Stimulated activated CD4-positive, alpha-beta T cell treated with anti-CD3 and anti-CD28 coated beads, Interleukin-2, amount 100 ng/mL, for 24 hours (primary cell): Measurements from ENCODE around the gene FHOD1.

Experiments used
- DNase-seq, 2 donors: peaks; one replicate each; pipeline ENCODE4 v3.0.0-alpha.2; 2020

The FHOD1 gene

DNA sequence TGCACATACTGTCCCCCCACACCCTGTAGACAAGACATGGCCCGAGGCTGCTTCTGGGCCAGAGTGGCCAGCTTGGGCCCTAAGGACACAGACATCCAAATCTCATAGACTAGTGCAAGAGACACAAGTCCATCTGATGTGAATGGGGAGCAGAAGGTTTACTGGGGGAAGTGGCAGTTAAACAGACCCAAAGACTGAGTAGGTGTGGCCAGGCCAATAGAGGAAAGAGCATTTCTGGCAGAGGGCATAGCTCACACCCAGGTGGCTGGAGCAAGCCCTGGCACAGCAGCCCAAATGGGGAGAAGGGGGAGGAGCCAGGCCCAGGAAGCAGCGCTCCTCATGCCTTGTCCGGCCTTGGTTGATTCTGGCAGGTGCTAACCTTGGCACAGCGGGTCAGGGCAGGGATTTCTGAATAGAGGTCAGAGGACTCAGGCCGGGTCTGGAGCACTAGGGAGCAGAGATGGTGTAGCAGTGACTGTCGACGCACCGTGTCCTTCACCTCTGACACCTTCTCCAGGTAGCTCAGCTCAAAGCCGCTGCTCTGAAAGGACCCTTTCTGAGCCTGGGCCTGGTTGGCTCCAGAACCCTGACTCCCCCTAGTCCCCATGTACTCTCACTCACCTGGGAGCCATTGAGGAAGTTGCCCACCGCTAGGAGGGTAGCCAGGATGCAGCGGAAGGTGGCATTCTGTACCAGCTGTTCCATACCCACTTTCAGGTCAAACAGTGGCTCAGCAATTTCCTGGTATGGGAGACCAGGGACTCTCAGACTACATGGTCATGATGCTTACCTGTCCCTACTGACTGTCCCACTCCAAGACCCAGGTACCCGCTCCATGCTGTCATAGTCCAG is 16.2 kb downstream of the FHOD1 start:
- DNase-seq: no peak

DNA sequence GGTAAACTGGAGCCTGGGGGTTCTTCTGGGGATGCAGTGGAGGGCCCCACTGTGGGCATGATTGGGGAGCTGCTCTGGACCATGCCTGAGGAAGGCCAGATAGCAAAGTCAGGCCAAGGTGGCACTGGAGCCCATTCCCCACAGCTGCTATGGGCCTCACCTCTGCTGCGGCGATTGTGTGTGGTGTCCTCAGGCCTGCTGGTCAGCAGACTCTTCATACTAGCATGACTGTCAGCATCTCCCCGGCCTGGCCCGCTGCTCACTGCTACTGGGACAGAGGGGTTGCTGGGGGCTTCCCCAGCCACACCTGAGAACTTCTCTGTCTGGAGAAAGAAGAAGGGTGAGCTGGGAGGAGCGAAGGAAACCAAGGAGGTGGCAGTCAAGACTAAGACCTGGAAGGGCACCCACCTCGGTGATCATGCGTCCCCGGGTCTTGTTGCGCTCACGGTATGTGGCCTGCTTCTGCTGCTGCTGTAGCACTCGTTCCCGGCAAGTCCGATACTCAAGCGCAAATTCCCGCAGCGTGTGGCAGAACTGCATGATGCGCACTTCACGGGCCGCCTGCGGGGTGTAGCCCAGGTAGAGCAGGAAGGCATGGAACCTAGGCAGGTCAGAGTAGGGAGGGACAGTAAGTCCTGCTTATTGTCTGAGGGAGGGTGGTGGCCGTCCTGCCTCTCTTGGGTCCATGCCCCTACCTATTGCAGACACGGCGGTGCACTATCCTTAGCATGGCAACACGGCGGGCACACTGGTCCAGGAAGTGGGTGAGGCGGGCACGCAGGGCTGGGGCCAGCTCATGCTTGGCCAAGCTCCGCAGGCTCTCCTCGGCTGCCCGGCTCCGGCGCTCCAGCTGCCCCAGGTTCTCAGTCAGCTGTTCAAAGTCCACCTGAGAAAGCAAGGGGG is 17.1 kb downstream of the FHOD1 start:
- no peak for DNase-seq

DNA sequence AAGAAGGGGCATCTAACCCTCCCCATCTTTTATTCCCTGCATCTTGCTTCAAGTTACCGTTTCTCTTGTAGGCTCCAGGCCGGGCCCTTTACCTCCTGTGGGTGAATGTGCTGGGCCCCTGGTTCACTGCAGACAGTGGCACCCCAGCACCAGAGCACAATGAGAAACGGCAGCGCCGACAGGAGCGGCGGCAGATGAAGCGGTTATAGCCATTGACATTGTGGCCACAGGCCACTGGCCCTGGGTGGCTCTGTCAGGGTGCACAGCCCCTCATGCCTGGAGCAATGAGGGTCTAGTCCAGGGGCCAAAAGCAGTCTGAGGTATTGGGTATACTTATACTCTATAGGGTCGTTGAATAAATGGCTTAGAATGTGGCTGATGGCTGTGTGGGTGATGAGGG is 18.4 kb downstream of the FHOD1 start:
- DNase-seq: no peak

DNA sequence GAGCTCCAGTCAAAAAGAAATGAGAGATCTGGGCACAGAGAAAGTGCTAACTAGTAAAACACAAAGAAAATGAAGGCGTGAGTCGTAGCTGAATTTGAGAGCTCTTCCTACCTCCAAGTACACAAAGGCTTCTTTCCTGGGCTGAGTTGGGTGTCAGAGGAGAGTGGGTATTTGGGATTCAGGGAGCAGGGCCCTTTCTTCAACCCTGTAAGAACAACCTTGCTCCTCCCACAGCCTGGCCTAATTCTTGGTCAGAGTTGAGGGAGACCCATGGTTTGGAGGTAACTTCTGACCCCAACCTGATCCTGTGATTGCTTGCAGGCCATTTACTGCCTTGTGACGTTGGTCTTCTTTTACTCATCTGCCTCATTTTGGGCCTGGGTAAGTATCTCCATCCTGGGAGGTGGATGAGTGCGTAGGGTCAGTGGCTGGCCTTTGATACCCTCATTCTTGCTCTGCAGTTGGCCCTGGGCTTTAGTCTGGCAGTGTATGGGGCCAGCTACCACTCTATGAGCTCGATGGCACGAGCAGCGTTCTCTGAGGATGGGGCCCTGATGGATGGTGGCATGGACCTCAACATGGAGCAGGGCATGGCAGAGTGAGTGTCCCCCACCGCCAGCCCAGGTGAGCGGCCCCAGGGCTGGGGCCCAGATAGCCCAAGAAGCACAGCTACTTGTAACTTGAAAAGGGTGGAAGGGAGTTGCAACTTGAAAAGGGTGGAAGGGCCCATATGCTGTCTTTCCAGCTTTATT is 19.1 kb downstream of the FHOD1 start:
- DNase-seq: no peak

DNA sequence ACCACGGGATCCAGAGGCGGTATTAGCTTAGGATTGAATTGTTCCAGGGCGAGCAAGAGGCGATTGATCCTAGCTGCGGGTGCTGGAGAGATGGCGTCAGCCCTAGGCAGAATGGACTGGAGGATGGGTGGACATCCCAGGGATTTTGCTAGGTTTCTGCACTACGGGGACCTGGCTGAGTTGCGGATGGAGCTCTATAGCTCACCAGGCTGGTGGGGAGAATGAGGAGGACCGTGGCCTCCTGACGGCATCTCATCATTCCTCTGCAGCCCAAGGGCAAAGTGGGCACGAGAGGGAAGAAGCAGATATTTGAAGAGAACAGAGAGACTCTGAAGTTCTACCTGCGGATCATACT is 19.7 kb downstream of the FHOD1 start:
- no peak for DNase-seq

DNA sequence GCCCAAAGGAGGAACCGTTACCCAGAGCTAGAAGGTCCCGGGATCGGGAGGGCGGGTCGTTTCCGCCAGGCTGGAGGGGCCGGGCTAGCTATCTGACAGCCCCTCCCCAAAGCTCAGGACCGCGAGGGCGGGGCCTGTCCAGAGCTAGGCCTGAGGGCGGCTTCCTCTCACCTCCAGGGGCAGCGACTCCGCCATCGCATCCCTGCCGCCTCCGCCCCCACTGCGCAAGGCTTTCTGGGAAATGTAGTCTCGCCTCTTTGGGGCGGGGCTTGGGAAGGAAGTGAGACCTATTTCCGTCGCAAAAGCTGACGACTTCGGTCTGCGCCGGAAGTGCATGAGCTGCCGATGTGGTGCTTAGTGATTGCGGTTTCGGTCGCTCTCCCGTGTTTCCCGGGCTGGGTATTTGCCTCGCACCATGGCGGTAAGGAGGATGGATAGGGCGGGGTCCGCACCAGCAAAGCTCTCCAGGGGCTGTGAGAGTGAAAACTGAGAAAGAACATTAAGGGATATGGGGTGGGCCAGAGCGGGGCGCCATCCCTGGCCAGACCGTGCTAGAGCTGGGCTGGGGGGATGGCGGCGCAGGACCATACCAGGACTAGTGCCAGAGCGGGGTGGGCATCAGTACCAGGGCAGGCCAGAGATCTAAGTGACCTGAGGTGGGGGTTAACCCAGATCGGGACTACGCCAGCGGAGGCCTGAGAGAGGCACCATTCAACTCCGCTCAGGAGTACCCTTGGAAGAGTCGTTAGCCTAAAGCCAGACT is 20.3 kb downstream of the FHOD1 start, which contains the start of gene TMEM208:
TSS of gene TMEM208 (plus strand) at position 327 of the 763 bp plus-strand sequence. CDS start at position 416, 89 bp downstream.
- peak; percentile 98 to 99 for DNase-seq

DNA sequence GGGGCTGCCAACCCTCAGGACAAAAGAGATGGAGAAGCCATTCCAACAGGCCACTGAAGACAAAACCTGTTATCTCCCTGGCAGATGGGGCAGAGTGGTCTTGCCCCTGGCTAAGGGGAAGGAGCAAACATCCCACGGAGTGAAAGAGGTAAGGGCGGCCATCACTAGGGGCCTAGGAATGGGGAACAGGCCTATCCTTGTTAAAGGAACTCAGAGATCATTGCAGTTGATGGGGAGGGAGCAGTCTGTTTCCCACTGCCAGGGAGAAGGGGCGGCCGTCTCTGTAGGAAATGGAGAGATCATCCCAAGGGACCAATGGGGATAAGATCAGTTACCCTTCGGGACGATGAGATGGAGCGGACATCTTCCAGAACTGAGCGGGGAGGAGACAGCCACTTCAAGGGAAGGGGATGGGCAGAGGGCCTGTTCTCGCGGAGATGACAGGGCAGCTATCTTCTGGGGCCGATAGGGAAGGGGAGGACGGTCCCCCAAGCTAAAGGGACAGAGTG is 20.9 kb downstream of the FHOD1 start:
- no peak for DNase-seq

DNA sequence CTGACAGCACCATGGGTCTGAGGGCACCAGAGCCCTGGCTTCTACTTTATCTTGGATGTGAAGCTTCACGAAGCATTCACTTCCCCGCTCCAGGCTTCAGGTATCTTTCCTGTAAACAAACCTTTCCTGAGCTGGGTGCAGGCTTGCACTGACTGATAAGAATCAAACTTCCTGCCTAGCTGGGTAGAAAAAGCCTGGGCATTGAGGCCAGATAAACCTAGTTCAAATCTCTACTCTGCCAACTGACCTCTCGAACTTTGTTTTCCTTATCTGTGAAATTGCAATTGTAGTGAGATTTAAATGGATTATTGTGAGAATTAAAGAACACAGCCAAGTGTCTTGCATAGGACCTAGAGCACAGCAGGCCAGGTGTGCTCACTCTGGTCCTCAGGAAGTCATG is 23.3 kb downstream of the FHOD1 start:
- no peak for DNase-seq

DNA sequence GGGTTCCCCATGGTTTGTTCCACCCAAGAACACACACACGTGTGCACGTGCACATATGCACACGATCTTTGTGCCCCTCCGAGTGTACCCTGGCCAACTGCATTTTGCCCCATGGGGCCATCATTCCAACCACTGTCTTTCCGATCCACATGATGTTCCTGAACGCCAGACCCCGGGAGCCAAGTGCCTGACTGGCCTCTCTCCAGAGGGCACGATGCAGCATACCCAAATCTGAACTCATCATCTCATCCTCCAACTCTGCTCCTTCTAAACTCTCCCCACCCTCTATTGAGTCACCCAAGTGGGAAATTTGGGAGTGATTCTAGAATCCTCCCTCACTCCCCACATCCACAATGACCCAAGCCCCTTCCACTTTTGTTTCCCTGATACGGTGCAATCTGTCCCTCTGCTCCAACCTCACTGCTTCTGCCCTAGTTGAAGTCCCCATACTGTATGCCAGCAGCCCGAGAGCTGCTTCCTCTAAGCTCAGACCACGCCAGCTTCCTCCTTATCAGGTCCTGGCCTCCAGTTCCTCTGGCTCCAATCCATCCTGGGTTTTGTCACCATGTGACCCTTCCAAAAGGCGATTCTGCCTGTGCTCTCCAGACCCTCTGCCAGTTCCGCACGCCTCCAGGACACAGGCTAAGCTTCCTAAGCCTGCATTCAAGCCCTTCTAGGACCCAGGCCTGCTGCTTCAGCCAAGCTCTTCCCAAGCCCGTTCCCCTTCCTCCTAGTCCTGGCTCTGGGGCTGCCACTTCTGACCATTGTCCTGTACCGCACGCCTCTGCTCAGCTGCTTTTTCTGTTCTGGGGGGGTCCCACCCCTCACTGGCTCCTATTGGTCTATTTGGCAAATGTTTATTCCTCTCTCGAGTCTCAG is 30.4 kb downstream of the FHOD1 start:
- no peak for DNase-seq

DNA sequence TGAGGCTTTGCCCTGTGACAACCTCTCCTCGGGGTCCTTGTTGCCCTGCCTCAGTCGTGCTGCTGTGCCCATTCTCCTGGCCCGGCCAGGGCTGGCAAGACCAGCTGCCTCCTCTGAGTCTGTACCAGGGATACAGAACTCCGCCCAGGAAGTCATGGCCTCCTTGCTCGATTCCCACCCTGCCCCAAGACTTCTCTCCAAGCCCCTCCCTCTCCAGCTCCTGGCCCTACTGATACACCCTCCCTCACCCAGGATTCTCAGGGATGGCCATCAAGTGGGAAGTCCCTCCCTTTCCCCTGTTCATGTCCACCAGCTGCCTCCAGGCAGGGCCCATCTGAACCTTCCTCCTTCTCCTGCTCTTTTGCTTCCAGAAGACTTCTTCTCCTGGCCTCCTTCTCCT is 31.6 kb downstream of the FHOD1 start:
- no peak for DNase-seq

DNA sequence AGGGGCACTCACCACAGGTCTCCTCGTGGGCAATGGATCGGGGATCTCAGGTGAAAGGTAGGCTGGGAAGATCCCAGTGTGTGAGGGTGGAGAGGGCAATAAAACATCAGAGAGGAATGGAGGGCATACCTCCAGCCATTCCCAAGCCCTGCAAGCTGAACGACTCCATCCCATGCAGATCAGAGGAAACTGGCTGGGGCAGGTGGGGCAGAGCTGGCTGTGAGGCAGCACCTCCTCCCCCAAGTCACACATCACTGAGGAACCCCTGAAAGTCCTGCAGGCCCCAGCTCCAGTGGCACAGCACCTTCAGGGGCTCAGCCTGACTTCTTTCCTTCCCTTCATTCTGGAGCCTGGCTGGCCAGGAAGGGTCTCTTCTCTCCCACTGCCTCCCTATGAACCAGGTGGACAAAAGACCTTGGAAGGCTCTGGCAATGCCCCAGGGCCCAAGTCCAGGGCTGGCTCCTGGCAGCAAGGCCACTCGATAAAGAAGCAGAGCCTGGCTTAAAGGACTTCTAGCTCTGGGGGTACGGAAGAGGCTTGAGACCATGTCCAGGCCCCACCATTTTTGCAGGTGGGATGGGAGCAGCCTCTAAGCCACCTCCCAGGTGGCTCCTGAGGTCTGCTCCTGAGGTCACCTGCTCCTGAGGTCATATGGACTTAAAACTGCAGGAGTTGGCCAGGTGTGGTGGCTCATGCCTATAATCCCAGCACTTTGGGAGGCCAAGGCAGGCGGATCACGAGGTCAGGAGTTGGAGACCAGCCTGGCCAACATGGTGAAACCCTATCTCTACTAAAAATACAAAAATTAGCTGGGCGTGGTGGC is 33.9 kb downstream of the FHOD1 start:
- no peak for DNase-seq

DNA sequence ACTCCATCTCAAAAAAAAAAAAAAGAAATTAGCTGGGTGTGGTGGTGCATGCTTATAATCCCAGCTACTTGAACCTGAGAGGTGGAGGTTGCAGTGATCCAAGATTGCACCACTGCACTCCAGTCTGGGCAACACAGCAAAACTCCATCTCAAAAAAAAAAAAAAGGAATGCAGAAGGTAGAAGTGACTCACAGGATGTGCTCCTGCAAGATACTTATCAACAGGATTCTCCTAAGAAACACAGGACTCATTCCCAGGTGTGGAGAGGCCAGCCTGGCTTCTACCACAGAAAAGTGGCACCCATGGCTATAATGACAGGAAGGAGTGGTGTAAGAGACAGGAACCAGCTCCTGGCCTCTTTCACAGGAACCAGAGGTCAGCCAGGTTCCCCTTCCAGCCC is 34.5 kb downstream of the FHOD1 start:
- DNase-seq: no peak

DNA sequence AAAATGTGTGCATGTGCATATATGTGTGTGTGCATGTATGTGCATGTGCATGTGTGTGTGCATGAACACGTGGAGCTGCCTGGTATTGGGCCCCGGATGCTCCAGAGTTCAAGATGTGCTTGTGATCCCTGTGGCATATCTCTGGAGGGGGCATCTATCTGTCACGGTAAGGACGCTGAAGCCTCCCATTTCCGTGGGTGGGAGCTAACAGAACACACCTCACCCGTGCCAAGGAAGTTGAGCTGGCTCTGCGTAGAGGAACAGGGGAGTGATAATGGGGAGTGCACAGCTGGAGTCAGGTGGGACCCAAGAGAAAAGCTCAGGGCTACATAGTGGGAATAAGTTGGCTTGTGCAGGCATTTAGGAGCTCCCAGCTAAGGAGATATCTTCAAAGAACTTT is 35.6 kb downstream of the FHOD1 start:
- no peak for DNase-seq

DNA sequence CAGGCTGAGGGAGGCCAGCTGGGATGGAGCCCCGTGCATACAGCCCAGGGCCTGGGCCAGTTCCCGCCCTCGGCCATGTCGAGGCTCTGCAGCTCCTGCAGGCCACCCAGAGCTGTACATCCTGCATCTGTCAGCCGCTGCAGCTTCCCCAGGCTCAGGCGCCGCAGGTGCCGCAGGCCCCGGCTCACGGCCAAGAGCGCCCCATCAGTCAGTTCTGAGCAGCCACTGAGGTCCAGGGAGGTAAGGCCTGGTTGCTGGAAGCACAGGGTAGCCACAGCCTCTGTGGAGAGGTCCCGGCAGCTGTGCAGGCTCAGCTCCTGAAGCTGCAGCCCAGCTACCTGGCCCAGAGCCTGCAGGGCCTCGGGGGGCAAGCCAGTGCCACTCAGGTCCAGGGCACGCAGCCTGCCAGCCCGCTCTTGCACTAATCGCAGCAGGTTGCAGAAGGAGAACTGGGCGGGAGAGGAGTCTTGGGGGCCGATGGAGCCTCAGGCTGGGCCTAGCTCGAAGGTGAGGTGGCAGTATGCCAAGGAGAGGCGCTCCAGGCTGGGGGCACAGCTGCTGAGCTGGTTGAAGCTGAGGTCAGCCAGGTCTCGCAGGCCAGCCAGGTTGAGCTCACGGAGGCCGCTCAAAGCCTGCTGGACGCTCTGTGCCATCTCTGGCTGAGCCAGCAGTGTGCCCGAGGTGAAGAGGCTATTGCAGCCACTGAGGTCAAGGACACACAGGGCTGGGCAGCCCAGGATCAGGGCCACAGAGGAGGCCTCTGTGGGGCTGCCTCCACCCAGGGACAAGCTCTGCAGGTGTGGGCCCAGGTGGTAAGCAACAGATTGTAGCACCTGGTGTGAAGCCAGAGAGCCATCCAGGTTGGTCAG is 37.0 kb downstream of the FHOD1 start:
- no peak for DNase-seq

DNA sequence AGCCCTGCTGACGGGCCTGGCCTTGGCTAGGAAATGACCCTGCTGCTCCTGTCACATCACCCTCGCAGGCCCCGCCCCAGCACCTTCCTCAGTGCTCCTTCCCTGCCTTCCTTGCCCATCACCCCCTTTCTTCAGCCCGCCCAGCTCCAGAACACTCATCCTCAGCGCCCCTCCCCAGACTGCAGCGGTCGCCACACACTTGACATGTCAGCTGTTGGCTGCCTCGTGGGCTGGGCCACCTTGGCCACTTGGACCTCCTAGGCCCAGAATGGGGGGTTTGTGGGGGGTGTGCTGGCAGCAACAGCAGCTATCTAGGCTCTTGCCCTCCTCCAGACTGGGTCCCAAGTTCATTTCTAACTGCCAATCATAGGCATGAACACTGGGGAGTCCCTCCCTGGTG is 37.7 kb downstream of the FHOD1 start:
- no peak for DNase-seq

DNA sequence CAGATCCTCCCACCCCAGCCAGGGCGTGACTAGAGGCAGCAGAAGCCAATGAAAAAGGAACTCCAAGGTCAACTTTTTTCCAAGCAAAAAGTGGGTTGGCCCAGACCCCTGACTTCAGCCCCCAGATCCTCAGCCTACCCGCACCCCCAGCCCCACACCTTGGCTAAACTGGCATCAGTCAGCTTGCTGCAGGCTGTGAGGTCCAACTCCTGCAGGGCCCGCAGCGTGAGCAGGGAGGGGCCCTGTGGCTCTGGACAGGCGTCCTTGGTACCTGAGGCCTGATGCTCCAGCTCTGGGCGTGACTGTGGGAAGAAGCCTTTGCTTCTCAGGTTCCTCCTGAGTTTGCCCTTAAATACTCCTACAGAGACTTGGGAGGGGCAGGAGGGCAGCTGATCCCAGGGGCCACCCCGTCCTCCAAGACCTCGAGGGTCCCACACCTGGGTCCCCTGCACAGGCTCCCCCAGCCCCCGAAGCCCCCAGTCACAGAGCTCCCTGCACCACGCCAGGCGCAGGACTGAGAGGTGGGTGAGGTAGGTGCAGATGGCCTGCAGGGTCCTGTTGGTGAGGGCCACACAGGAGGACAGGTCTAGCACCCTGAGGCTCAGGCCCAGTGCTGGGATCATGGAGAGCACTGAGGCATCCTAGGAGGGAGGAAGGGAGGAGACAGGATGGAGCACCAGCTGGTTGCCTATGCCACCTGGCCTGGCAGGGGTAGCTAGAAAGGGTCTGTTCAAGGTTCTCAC is 39.0 kb downstream of the FHOD1 start:
- no peak for DNase-seq

DNA sequence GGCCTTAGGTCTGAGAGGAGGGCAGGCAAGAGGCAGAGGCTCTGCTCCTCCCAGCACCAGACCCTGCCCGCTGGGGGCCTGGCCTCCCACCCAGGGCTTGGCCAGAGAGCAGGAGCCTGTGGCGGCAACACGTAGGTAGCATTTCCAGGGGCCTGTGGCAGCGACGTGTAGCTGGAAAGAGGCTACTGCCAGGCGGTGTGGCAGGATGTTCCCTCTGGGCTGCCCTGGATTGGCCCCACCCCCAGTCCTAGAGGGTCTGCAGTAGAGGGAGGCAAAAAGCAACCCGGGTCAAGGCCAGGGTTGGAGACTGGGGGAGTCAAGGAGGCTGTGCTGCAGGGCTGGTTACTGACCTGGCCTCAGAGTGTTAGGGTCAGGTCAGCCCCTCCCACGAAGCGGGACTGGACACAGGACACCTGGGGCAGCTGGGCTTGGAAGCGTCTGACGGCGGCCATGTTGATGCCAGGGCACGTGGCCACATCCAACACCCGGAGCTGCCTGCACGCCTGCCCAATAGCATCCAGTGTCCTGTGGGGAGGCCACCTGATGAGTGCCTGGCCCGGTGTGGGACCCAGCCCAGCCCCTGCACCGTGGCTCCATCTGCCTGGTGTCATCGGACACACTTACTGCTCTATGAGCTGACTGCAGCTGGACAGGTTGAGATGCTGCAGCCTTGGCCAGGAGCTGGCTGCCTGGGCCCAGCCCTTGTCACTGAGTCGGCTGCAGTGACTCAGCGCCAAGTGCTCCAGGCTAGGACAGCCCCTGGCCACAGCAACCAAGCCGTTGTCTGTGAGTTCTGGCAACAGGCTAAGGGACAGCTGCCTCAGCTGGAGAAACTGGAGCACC is 39.8 kb downstream of the FHOD1 start:
- DNase-seq: no peak

DNA sequence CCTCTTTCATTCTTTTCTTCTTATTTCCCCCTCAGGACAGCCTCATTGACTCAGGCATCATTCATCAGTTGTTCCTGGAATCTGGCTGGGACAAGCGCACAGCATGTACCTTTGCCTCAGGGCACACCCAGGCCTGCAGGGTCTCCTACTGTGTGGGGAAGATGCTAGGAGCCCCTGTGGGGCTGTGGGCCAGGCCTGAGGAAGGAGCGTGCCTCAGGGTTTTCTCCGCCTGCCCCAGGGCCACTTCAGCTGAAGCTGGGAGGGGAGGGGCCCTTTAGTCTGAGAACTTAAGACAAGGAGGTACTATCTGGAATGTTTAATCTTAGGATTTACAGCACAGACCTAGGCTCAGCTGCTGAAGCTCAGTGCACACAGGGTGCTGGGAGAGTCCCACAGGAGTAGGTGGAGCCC is 40.4 kb downstream of the FHOD1 start:
- no peak for DNase-seq
